GM18861 (cell line): ENCODE measurements around the gene MCHR2.

ENCODE experiments used
- ATAC-seq: cut with Tn5 transposase; IDR thresholded peaks from one replicate; pipeline ENCODE4 v1.9.1; 2021; ENCODE audit not compliant: unreplicated experiment

Gene MCHR2

DNA sequence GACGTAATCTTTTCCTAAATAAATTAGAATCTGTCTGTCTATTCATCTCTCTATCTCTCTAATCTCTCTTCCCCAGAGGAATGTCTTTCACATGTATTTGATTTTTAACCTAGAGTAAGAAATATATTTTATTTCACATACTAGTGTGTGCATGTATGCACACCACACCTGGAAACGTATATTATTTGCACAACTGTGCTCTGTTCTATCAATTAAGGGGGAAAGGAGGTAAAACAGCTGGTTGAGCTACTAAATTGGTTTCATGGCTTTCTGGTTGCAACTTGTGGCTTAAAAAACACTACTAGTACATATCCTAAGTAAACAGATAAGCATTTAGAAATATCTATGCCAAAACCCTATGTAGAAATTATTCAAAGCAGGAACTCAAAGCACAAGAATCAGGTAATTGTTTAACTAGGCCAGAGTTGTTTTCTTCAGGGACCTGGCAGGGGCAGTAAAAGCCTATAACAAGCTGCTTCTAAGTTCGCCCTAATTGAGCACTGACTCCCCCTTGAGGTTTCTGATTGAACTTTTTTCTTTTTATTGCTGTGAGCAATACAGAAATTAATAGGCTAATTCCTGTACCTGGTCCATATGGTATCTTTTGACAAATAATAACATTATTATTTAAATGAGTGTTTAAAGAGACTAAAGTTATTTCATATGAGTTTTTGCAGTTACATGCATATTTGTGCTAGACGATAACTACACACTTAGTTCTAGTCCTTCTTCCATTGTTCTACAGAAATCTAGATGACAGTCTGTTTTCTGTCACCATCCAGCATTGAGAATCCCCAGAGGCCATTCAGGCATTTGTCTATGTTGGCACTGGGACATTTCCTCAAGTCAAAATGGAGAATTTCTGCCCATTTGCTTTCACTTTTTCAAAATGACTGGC is 88.6 kb downstream of the MCHR2 start:
- ATAC-seq = peak; percentile 96

DNA sequence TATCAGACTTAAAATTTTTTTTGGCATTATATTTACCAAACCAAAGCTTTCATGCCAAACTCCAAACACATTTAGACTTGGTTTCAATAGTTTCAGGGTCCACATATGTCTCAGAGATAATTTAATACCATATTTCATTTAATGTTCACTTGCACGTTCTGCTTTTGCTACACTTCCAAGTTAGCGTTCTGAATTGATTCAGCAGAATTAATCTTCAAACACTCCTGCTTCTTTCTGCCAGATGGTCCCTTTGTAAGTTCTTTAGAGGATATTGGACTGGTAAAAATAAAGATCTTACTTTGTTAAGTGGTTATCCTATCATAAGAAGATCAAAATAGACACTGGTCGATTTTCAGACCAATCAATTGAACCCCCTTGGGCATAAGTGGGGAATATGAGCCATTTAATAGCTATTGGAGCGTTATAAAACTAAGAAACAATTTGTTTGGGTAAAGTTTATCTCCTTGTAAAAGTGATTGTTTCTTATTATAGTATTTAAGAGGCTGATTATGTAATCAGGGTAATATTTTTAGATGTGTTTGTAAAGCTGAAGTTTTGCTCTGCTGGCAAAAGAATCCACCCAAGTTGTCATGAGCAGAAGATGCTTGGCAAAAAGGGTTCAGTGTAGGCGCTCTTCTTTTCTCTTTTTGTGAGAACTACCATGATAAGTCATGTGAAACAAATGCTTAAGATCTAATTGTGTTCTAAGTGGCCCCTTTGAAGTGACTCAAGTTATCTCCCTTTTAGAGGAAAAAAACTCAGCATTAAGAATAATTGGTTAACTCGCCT is 92.2 kb downstream of the MCHR2 start:
- ATAC-seq = no peak

DNA sequence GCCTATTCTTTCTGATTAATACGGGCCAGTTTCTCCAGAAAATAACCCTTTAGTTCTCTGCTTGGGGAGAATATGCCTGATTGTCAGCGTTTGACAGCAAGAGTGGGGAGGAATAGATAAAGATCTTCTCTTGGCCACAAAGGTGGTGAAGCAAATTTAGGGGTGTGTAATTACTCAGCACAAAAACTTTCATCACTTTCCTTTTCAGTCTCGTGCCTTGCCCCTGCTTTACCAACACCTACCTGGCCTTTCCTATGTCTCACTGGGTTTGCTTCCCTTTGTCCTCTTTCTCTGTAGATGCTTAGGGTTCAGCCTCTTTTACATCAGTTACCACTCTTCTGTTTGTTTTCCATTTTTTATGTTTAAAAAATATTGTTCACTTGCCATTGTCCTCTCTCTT is 99.2 kb downstream of the MCHR2 start:
- no peak for ATAC-seq

DNA sequence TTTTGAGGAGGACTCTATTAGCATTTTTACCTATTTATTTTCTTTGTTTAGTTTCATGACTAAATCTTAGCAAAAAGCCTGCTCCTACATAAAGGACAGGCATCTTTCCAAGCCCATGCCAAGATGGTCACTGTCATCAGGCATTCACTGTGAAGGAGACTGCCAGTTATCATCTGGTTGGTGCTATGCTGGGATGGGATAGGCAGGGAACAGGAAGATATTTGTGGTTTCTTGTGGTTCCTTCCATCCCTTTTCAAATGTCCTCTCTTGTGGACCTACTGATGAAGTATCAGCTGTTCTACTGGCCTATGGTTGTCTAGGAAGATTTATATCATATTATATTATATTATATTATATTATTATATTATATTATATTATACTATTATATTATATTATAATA is 107.0 kb downstream of the MCHR2 start:
- ATAC-seq = no peak

DNA sequence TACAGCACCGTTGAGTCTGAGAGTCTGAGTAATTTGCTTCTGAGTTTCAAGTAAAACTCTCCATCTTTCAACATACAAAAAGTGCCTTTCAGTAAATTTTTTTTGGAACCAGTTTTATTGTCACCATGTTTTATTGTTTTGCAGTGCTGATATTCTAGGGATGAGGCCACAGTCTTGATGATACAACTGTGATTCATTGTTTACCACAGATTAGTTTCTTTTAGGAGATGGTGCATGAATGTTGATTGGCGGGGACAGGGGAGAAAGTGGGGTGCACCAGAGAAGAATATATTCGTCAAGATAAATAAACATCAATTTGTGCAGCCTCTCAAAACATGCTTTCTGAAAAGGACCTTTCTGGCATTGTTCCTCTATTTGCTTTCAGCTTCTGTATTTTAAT is 109.0 kb downstream of the MCHR2 start:
- ATAC-seq = no peak

DNA sequence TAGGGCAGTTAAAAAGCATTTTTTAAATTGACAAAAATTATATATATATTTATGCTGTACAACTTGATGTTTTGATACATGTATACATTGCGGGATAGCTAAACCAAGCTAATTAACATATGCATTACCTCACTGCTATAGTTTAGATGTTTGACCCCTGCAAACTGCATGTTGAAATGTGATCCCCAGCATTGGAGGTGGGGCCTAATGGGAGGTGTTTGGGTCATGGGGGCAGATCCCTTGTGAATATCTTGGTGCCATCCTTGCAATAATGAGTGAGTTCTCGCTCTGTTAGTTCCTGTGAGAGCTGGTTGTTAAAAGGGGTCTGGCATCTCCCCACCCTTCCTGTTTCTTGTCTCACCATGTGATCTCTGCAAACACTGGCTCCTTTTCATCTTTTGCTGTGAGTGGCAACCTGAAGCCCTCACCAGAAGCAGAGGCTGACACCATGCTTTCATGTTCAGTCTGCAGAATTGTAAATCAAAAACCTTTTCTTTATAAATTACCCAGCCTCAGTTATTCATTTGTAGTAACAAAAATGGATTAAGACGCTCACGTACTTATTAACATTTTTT is 111.8 kb downstream of the MCHR2 start:
- ATAC-seq = no peak

DNA sequence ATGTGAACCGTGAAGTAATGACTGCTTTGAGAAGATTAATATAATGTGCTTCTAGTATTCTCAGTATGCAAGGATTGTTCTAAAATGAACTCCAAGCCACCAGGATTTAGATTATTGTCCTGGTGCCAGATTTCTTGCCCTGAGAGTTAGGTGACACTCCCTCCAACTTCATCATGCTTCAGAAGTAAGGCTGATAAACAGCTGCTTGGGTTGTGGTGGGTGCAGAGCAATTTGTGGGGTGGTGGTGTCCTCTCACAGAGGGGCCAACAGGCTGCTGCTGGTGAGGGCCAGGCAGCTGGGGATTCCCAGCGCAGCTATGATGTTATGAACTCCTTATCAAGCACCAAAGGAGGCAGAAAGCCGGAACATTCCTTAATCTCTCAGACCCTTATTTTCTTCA is 114.6 kb downstream of the MCHR2 start:
- no peak for ATAC-seq

DNA sequence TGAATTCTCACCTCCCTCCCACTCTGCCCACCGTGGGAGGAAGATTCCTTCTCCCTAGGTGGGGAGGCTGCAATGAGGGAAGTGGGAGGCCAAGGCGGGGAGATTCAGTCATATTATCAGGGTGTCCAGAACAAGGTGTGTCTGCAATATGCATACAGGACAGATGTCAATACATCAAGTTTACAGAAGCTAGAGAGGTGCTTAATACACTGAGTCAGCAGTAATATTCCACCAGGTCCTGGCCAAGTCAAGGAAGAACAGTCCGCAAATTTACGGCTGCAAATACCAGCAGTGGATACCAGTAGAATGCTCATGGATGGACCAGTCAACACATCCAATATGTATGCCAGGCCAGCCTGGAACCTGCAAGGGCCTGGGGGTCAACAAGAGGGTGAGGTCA is 119.0 kb downstream of the MCHR2 start:
- ATAC-seq = no peak

DNA sequence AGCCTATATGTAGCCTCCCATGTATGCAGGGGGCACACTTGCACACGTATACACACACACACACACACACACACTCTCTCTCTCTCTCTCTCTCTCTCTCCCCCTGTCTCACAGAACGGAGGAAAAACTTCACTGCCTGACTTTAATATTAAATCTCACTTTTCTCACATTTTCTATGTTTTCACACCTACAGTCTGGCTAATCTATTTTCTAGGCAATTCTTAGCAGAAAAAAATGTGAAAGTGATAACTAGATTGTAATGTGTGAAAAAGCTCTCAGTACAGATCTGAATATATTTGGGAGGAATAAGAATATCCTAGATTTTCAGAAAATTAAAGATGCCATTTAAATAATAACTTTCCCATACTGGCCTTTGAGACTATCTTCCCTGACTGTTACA is 120.9 kb downstream of the MCHR2 start:
- ATAC-seq = no peak

DNA sequence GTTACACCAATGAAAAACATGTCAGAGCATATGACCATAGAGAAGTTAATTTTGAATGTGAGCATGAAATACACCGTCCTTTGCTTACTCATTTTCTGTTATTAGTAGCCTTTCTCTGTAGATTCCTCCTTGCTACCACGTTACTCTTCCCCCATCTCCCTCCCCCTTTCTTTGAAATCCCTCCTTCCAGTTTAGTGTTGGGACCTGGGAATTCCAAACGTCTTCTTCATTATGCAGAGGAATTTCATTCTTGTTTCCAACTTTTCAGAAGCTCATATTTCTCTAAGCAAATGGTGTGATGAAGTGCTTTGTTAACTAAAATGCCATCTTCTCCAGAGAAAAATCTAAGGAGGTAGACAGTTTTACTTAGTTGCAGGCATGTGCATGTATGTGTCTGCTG is 122.4 kb downstream of the MCHR2 start:
- ATAC-seq = no peak
